Tibial artery (tissue), 4 donors: ENCODE results near the gene PPP1R1B.

ENCODE experiments used
- DNase-seq, 2 donors: peaks; one replicate each; pipeline ENCODE4 v3.0.0-alpha.2; 2019
- H3K27ac ChIP-seq, 2 donors: fragments of 200-600 bp; sonication (generic) in 1 of 2; 1 replicate in 1 of 2; 2 replicates in 1 of 2; pipeline ENCODE4 v1.5.1; 2018 to 2019; ENCODE audit warnings: mild to moderate bottlenecking in 1 of 2
- H3K27me3 ChIP-seq, 2 donors: fragments of 200-600 bp; sonication (generic) in 1 of 2; one replicate each; pipeline versions ENCODE4 v1.5.1 to v1.6.0; 2016 to 2019
- H3K36me3 ChIP-seq, 3 donors: fragments of 200-600 bp; sonication (generic) in 2 of 3; one replicate each; pipeline ENCODE4 v1.5.1; 2016 to 2019; ENCODE audit warnings: mild to moderate bottlenecking in 2 of 3
- H3K4me1 ChIP-seq, 4 donors: fragments of 200-600 bp; sonication (generic) in 2 of 4; 1 replicate in 3 of 4; 2 replicates in 1 of 4; pipeline ENCODE4 v1.5.1; 2016 to 2019
- H3K4me3 ChIP-seq, 2 donors: fragments of 200-600 bp; sonication (generic) in 1 of 2; 1 replicate in 1 of 2; 2 replicates in 1 of 2; pipeline ENCODE4 v1.5.1; 2018 to 2019; ENCODE audit warnings: mild to moderate bottlenecking in 2 of 2
- H3K9me3 ChIP-seq, 3 donors: fragments of 200-600 bp; sonication (generic) in 1 of 3; one replicate each; pipeline ENCODE4 v1.5.1; 2016 to 2019
- CTCF ChIP-seq, 2 experiments: fragments of 200-600 bp in 1 of 2; fragments of 450-650 bp in 1 of 2; IDR thresholded peaks; one replicate each; pipeline ENCODE4 v1.5.1; 2017 to 2019; ENCODE audit warnings: antibody characterized with exemption in 2 of 2, mild to moderate bottlenecking in 1 of 2, moderate library complexity in 1 of 2
- intact Hi-C: fragments of 100-400 bp; cut with DNase I; formaldehyde crosslinking; loops from one replicate; pipeline ENCODE4 v1.15.0; 2023; ENCODE audit warnings: low total_unique reads

The PPP1R1B gene

GRCh38 chr17:39601758-39602532 lies 24.8 kb upstream of the PPP1R1B start:
- intact Hi-C loops = loop anchor here (10.0 kb wide), 1 partner anchor 613 kb away; the partner anchor contains the start of gene WIPF2
- Histone ChIP-seq H3K27me3 (peaks cover 16 to 99% of the 10 kb centered on the region in 2 donors), H3K36me3 (no peaks in the 10 kb centered on the region), H3K9me3 (no peaks in the 10 kb centered on the region), H3K27ac (no peak overlapping the region), H3K4me1 (peaks cover 0 to 57% (median 44%) of the 10 kb centered on the region in 4 donors), H3K4me3 (no peak overlapping the region)
- DNase-seq = no peak
- no peak for TF ChIP-seq CTCF (IDR thresholded peaks at IDR 0.05)

GRCh38 chr17:39602533-39603303 lies 24.0 kb upstream of the PPP1R1B start:
- DNase-seq = no peak
- H3K4me3 ChIP-seq = no peak overlapping the region
- H3K4me1 ChIP-seq = peaks cover 0 to 59% (median 49%) of the 10 kb centered on the region in 4 donors
- TF ChIP-seq CTCF (IDR thresholded peaks at IDR 0.05) = no peak
- intact Hi-C loops = loop anchor here (10.0 kb wide), 1 partner anchor 612 kb away; the partner anchor contains the start of gene WIPF2
- H3K36me3 ChIP-seq = no peaks in the 10 kb centered on the region
- H3K27me3 ChIP-seq = peaks cover 19 to 99% of the 10 kb centered on the region in 2 donors
- no peak overlapping the region for H3K27ac ChIP-seq
- H3K9me3 ChIP-seq = no peaks in the 10 kb centered on the region

- H3K27ac ChIP-seq = no peak overlapping the region
- H3K4me1 ChIP-seq = peaks cover 0 to 55% (median 46%) of the 10 kb centered on the region in 4 donors
- TF ChIP-seq CTCF (IDR thresholded peaks at IDR 0.05) = no peak
- intact Hi-C loops = loop anchor here (10.0 kb wide), 1 partner anchor 611 kb away; the partner anchor contains the start of gene WIPF2
- H3K4me3 ChIP-seq = no peak overlapping the region
- H3K27me3 ChIP-seq = peaks cover 19 to 99% of the 10 kb centered on the region in 2 donors
- H3K9me3 ChIP-seq = no peaks in the 10 kb centered on the region
- H3K36me3 ChIP-seq = no peaks in the 10 kb centered on the region
- DNase-seq = no peak
Observed at GRCh38 chr17:39603304-39604016, 23.3 kb upstream of the PPP1R1B start.

- no peaks in the 10 kb centered on the region for H3K9me3 ChIP-seq
- H3K27ac ChIP-seq = no peak overlapping the region
- no peak for DNase-seq
- TF ChIP-seq CTCF (IDR thresholded peaks at IDR 0.05) = no peak
- no peak overlapping the region for H3K4me3 ChIP-seq
- intact Hi-C loops = loop anchor here (10.0 kb wide), 1 partner anchor 610 kb away; the partner anchor contains the start of gene WIPF2
- H3K36me3 ChIP-seq = no peaks in the 10 kb centered on the region
- peaks cover 15 to 94% of the 10 kb centered on the region in 2 donors for H3K27me3 ChIP-seq
- H3K4me1 ChIP-seq = peaks cover 0 to 42% (median 33%) of the 10 kb centered on the region in 4 donors
Observed at GRCh38 chr17:39604911-39605491, 21.8 kb upstream of the PPP1R1B start.
